ENCODE measurements around the gene SLC35B4.

DNA sequence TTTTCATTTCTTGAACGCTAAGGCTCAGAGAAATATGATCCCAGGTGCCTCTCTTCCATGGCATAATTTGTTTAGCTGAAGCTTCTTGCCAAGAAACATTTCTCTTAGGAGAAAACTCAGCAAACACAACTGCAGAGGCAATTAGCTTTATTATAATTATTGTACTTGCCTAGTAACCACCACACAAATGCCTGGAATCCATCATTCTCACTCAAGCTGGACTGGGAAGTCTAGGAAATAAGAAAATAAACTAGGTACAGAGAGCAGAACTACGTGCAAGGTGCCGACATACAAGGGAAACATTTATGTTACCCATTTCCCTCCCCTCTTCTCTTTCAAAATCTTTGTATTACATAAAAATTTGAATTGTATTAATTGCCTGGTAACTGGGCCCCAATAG lies 15.1 kb downstream of the SLC35B4 start:
- TF ChIP-seq, protein P1, sequence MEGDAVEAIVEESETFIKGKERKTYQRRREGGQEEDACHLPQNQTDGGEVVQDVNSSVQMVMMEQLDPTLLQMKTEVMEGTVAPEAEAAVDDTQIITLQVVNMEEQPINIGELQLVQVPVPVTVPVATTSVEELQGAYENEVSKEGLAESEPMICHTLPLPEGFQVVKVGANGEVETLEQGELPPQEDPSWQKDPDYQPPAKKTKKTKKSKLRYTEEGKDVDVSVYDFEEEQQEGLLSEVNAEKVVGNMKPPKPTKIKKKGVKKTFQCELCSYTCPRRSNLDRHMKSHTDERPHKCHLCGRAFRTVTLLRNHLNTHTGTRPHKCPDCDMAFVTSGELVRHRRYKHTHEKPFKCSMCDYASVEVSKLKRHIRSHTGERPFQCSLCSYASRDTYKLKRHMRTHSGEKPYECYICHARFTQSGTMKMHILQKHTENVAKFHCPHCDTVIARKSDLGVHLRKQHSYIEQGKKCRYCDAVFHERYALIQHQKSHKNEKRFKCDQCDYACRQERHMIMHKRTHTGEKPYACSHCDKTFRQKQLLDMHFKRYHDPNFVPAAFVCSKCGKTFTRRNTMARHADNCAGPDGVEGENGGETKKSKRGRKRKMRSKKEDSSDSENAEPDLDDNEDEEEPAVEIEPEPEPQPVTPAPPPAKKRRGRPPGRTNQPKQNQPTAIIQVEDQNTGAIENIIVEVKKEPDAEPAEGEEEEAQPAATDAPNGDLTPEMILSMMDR (conservative IDR thresholded peaks at IDR 0.05): no peak
- no peak for TF ChIP-seq EZH2 (IDR thresholded peaks at IDR 0.05; ENCODE audit: low read depth)
